ENCODE results near the gene DCTN4.
"Not testable (repeated sequence)": the region's sequence is repeated elsewhere in the genome, so short reads cannot be mapped to it uniquely, and the experiment has no call there.

The DCTN4 gene

GRCh38 chr5:150778517-150779396 lies 19.9 kb upstream of the DCTN4 start, which contains the start of gene SMIM3:
TSS of gene SMIM3 (plus strand) at chr5:150778757. CDS start at chr5:150795441, 16,684 bp downstream.
- DNase-seq (ENCODE audit: low read depth), result no peak

- DNase-seq (ENCODE audit: low read depth), result no peak
Observed at GRCh38 chr5:150778088-150778516, 19.3 kb upstream of the DCTN4 start.

DNA sequence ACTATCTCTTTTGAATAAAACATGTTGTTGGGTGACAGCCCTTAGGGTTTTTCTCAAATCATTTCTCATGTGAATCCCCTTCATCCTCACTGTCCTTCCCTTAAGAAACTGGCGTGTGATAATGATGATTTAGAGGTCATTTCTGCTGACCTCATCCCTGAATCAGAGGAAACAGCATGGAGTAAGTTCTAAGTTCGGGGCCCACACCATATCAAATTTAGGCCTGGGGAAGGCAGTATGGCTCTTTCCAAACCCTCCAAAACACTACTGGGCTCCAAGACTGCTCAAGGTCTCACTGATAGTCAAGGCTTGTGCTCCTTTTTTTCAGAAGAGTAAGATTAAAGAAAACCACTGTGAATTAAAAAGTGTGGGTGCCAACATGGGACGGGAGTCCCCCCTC lies 18.9 kb upstream of the DCTN4 start:
- DNase-seq (ENCODE audit: low read depth), result no peak

- DNase-seq (ENCODE audit: low read depth), result no peak
Observed at GRCh38 chr5:150774145-150774544, 15.3 kb upstream of the DCTN4 start.

DNA sequence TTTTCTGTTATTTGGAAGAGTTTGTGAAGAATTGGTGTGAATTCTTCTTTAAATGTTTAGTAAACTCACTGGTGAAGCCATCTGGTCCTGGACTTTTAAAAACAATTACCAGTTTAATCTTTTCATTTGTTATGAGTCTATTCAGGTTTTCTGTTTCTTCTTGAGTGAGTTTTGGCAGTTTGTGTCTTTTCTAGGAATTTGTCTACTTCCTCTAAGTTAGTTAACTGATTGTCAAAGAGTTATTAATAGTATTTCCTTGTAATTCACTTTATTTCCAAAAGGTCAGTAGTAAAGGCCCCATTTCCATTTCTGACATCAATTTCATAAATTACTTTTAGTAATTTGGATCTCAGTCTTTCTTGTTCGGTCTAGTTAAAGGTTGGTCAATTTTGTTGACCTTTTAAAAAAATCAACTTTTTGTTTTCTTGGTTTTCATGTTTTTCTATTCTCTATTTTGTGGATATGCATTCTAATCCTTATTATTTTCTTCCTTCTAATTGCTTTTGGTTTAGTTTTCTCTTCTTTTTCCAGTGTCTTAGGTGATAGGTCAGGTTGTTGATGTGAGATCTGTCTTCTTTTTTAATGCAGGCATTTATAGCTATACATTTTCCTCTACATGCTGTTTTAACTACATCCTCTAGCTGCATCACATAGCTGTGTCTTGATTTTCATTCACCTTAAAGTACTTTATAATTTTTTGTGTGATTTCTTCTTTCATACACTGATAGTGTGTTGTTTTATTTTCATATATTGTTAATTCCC lies 12.4 kb upstream of the DCTN4 start:
- DNase-seq (ENCODE audit: low read depth), result no peak

DNA sequence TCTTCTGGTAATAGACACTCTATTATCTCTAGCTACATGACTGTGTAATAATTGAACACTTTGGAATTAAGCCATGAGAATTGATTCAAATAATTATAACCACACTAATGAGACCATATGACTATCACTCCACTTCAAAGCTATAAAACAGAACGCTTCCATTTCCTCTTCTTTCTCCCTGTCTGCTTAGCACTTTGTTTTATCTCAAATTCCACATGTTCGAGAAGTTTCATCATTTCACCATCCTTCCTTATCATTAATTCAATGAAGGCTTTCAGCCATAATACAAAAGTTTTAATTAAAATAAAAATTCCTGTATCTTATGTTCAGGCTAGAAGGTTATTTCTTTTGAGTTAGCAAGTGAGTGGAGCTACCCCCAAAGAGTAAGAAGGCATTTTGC lies 7.4 kb upstream of the DCTN4 start:
- DNase-seq (ENCODE audit: low read depth), result no peak

DNA sequence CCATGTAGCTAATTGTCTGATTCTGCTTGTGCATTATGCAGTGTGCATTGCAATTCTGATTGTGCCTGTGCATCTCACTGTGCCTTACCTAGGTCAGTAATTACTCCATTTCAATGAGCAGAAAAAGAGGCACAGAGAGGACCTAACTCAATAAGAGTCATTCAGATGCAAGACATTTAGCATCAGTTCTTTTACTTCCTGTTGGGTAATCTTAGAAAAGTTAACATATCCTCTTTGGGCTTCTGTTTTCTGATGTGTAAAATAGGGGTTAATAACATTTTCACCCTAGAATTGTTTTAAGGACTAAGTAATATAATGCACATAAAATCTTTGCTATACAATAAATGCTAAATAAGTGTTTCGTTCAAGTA lies 7.0 kb upstream of the DCTN4 start:
- no peak for DNase-seq (ENCODE audit: low read depth)

DNA sequence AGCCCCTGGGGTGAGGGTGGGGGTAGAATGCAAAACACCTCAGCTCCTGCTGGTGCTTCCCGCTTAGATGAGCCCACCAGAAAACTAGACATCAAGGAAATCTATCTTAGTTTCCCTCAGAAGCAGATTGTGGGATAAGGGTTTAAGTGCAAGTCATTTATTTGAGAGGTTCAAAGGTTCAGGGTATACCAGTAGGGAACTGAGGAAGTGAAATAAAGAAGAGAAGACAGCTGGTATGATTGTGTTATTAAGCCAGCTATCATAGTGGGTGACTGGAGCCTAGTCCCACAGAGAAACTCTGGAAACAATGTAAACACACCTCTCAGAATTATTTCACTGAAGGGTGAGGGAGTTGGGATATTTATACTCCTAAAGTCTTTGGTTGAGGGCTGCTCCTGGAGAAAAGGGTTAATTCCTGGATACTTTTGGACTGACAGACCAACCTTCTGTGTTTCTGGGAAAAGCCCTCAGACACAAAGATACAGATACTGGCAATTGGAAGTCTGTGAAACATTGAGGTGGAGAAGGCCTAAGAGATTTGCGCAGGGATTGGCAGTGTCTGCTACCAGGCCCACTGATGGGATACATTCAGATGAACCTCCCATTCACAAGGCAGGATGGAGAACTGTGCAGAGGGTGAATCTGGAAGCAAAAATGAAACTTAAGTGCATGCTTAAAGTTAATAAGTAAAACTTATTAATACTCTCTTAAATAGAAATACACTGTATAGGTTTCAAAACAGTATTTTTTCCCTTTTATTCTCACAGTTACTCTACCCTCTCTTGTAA lies 6.4 kb upstream of the DCTN4 start:
- no peak for DNase-seq (ENCODE audit: low read depth)

DNA sequence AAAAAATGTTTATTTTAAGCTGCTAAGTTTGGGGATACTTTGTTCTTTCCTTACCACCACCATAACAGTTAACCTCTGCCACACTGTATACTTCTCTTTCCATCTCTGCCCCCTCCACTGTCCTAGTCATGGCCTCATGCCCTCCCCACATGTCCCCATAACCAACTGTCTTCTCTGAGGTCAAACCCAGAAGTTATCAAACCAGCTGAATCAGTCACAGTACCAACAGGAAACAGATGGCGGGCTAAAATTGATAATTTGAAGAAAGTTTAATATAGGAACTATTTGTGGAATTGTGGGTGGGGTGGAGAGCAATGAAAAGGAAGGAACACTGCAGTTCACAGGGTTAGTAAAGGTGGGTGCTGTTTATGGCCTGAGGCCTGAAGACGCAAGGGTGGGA lies 5.7 kb upstream of the DCTN4 start:
- no peak for DNase-seq (ENCODE audit: low read depth)

- DNase-seq (ENCODE audit: low read depth), result no peak
Observed at GRCh38 chr5:150763023-150763769, 4.4 kb upstream of the DCTN4 start.

DNA sequence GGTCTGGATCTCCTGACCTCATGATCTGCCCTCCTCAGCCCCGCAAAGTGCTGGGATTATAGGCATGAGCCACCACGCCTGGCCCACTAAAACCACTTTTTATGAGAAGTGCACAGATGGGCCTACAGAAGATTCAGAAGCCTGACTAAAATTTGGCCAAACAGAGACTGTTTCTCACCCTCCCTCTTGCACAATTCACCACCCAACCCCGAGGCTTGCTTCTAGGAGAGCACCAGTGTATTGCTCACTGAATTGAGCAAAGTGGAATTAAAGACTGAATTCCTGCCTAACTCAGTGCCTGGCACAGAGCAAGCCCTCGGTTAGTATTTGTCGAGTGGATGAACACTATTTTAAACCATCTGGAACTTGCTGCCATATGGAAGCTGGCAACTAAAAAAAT lies 3.4 kb upstream of the DCTN4 start:
- DNase-seq (ENCODE audit: low read depth), result no peak

GRCh38 chr5:150759334-150759583 lies 442 bp upstream of the DCTN4 start:
- no peak for DNase-seq (ENCODE audit: low read depth)

DNA sequence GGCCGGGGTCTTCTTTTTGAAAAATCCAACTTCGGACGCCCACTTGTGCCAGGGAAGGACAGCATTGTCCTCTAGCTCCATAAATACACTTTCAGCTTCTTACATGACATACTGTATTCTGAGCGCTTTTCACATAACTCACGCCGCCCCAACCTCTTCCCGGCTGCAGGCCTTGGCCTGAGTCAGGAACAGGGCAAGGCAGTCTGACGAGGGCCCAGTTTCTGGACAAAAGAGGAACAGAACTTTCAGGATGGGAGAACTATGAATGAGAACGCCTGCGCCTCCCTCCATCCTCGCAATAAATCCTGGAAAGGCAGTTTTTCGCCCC lies 650 bp downstream of the DCTN4 start:
- DNase-seq (ENCODE audit: low read depth), result no peak

DNA sequence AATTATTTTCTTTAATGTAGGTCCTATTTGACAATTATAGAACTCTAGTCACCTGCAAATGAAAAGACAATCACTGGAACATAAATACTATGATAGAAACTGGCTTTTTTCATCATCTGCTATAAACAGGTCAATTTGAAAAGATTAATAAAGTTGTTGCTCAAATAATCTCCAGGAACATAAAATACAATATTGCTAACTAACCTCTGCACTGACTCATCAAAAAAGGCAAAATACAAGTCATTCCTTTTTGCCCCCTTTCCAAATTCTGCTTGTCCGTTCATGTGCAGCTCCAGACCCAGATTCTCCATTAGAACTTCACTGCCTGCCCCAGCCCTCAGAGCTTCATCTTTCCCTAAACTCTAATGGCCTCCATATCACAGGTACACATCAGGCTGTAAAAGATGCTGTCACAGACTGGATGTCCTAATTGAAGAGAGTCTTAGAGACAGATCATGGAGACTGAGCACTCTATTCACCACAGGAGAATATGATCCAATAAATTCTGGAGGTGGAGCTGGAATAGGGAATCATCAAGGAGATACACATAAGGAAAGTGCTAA lies 1.6 kb downstream of the DCTN4 start:
- no peak for DNase-seq (ENCODE audit: low read depth)

- DNase-seq (ENCODE audit: low read depth), result no peak
Observed at GRCh38 chr5:150753863-150754262, 5.0 kb downstream of the DCTN4 start.

- DNase-seq (ENCODE audit: low read depth), result no peak
Observed at GRCh38 chr5:150753463-150753862, 5.4 kb downstream of the DCTN4 start.

GRCh38 chr5:150751096-150751891 lies 7.5 kb downstream of the DCTN4 start:
- no peak for DNase-seq (ENCODE audit: low read depth)

DNA sequence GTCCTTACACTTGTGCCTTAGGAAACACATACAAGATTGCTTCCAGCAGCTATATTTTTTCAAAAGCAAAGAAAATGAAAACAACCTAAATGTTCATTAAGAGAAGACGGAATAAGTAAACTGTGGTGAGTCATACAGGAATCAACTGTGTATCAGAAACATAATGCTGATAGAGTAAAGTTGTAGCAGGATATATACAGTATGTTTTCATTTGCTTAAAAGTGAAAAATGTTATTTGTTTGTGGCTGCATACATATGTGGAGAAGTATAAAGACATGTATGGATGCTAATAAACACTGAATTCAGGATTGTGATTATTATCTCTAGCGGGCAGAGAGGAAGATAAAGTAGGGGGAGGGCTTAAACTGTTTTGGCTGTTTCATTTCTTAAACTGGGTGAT lies 8.3 kb downstream of the DCTN4 start:
- DNase-seq (ENCODE audit: low read depth), result no peak

GRCh38 chr5:150743142-150743488 lies 15.7 kb downstream of the DCTN4 start:
- not testable (repeated sequence) for DNase-seq (ENCODE audit: low read depth)

GRCh38 chr5:150742455-150743141 lies 16.2 kb downstream of the DCTN4 start:
- DNase-seq (ENCODE audit: low read depth), result not testable (repeated sequence)

DNA sequence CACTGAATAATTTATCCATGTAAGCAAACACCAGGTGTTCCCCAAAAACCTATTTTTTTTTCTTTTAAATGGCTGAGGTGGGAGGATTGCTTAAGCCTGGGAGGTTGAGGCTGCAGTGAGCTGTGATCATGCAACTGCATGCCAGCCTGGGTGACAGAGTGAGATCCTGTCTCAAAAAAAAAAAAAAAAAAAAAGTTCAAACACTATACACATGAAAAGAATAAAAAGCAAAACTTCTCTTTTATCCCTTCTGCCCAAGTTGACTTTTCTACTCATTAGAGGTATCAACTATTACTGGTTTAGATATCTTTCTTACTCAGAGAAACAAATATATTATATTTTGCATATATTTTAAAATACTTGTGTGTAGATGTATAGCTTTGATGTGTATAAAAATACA lies 17.8 kb downstream of the DCTN4 start:
- DNase-seq (ENCODE audit: low read depth), result no peak

Data from stimulated activated CD8-positive, alpha-beta memory T cell treated with anti-CD3 and anti-CD28 coated beads, Interleukin-7, amount 100 ng/mL, for 24 hours (primary cell).